T-helper 1 cell treated with Interleukin-12 subunit alpha and Interleukin-12 subunit beta and Interleukin-4 antibody, amounts not matched to agents 30 ng/mL and 1 ng/mL, for 36 hours (primary cell): ENCODE data around the gene OGFR. TPM values are rescaled to one million over a fixed set of nuclear protein-coding genes. Genes with fewer than 3 reads are reported as not detected.

Experiments used
- intact Hi-C: fragments of 100-400 bp; cut with micrococcal nuclease; formaldehyde crosslinking; loops from one replicate; pipeline ENCODE4 v1.15.1; 2024
- total RNA-seq: library from RNA; stranded (reverse); gene quantifications from 2 replicates; pipeline ENCODE4 v1.2.3, GENCODE V29; 2022

OGFR gene
- total RNA-seq, 1 donor from 2014 or later, result 82.6 TPM

DNA sequence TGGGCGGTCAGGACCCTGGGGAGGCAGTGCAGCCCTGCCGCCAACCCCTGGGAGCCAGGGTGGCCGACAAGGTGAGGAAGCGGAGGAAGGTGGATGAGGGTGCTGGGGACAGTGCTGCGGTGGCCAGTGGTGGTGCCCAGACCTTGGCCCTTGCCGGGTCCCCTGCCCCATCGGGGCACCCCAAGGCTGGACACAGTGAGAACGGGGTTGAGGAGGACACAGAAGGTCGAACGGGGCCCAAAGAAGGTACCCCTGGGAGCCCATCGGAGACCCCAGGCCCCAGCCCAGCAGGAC lies 8.2 kb downstream of the OGFR start:
- intact Hi-C loops, result no loop called here

- intact Hi-C loops, result no loop called here
These were observed 9.0 kb downstream of the OGFR start for GRCh38 chr20:62813588-62813987.

- intact Hi-C loops, result no loop called here
These were observed 9.5 kb downstream of the OGFR start for GRCh38 chr20:62814060-62814708.

- intact Hi-C loops, result no loop called here
These were observed 10.1 kb downstream of the OGFR start for GRCh38 chr20:62814709-62815065.

- intact Hi-C loops, result no loop called here
These were observed 10.7 kb downstream of the OGFR start for GRCh38 chr20:62815066-62815991.

- intact Hi-C loops, result no loop called here
These were observed 11.6 kb downstream of the OGFR start for GRCh38 chr20:62816031-62816883.

- intact Hi-C loops, result no loop called here
These were observed 12.5 kb downstream of the OGFR start, which contains the start of gene COL9A3 for GRCh38 chr20:62816884-62817873. TSS of gene COL9A3 (plus strand) at chr20:62817050. CDS start at chr20:62817065, 15 bp downstream.

GRCh38 chr20:62817975-62818591 lies 13.4 kb downstream of the OGFR start:
- intact Hi-C loops, result no loop called here

DNA sequence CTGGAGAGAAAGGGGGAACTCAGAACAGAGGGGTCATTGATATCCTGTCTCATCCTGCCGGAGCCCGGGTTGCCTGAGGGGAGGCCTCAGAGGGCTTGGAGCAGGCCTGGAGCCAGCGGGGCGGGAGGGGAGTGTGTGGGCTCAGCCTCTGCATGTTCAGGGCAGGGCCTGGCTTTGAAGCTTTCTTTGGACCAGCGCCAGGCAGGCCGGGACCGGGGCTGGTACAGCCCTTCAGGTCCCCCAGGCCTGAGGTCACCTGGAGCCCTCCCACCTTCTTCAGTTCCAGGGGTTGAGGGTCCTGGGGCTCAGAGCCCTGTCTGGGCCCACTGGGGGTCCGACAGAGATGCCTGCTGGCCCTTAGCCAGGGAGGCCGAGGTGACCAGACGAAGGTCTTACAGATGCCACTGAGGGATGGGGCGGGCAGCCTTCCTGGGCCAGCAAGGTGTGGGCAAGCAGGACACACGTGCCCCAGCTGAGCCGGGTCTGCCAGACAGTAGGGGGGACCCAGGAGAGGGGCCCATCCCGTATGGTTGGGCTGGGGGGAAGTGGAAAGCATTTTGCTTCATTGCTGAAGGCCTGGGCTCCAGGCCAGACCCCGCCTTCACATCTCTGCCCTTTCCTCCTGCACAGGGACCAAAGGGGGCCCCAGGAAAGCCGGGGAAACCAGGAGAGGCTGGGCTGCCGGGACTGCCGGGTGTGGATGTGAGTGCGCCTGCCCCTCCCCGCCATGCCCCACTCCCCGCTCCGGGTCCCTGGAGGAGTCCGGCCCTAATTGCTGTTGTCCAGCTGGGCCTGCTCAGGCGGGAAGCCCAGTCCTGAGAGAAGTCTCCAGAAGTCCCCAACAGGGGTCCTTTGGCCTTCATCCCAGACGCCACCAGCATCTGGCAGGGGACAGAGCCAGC lies 14.2 kb downstream of the OGFR start:
- intact Hi-C loops, result no loop called here

DNA sequence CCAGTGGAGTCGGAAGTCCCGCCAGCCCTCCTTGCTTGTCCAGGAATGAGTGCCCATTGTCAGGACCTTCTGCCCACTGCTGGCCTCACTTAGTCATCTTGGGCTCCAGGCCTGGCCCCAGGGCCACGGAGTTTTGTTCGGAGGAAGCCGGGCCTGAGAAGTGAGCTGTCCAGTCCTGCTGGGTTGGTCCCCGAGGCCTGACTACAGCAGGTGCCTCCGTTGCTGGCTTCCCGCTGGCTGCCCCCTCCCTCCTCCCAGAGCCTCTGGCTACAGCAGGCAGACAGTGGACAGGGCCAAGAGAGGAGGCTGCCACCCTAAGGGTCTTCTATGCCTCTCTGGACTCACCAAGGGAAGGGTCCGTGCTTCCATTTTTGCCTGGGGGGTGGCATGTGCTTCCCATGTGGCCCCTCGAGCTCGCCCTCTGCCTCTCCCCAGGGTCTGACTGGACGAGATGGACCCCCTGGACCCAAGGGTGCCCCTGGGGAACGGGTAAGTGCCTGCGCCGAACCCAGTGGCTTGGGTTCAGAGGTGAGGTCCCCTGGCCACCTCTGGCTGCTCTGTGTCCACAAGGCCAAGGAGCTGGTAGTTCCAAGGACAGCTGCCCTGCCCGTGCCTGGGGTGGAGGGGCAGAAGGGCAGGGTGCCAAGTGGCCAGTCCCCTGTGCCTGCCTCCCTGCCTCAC lies 15.0 kb downstream of the OGFR start:
- intact Hi-C loops, result no loop called here

GRCh38 chr20:62820208-62820961 lies 15.8 kb downstream of the OGFR start:
- intact Hi-C loops, result no loop called here

DNA sequence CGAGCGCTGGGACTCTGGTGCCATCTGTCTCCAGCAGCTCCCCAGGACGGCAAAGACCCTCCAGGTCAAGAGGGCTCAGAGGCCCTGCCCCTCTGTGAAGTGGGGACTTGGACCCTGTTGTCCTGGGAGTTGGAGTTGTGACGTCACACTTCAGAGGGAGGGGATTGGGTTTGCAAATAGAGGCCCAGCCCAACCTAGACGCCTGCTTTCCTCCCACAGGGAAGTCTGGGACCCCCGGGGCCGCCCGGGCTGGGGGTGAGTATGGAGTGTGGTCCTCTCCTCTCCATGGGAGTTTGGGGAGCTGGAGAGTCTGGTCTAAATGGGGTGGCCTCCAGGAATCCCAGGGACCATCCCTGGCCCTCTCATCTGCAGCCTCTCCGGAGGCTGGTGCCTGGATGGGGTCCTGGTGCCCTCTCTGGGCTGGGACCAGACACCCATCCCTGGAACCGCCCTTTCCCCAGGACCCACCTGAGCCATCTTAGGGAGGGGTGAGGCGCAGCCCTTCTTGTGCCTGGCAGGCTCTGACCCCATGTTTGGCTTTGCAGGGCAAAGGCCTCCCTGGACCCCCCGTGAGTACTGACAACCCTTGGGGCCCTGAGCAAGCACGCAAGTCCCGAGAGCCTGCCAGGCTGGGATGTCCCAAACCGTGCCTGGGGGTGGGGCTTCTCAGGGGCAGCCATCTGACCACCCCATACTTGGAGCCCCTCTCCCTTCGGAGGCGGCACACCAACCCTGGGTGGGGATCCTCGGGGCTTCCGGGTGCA lies 16.5 kb downstream of the OGFR start:
- intact Hi-C loops, result no loop called here

GRCh38 chr20:62821726-62822210 lies 17.1 kb downstream of the OGFR start:
- intact Hi-C loops, result no loop called here

DNA sequence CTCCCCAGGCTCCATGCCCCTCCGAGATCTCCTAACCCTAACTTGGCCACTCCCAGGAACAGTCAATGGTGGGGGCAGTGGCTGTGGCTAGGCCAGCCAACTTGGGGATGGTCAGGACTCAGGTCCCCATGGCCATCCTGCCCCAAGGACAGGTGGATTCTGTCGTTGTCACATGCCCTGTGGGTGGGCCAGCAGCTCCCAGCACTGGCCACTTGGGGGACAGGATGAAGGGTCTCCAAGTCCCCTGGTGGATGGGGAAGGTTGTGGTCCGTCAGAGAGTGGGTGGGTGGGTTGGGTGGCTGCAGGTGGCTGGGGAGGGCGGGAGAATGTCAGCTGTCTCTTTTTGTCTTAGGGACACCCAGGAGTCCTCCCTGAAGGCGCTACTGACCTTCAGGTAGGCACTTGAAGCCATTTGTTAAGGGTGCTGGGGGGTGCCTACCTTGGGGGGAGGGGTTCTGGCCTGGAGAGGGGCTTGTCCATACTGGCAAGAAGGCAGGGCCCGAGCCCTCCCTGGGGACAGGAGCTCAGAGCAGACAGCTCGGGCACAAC lies 17.7 kb downstream of the OGFR start:
- intact Hi-C loops, result no loop called here

- intact Hi-C loops, result loop anchor here (1.0 kb wide), 1 partner anchor 186 kb away; no protein-coding TSS in a partner anchor
These were observed 18.4 kb downstream of the OGFR start for GRCh38 chr20:62822788-62823651.
